ENCODE results near the gene ALDH4A1. TPM values are rescaled to one million over a fixed set of nuclear protein-coding genes. Genes with fewer than 3 reads are reported as not detected.

The ALDH4A1 gene
- total and polyA plus RNA-seq, 8 donors: 3.5 to 16.0 (median 8.6) TPM

- 70 to 81% (median 71%) methylated on average over 17 of the region's 17 CpGs for WGBS, 5 donors
- peaks cover 35 to 49% (median 42%) of the 10 kb centered on the region in 4 donors for H3K4me1 ChIP-seq
- DNase-seq: peak in 1 of 2 donors; percentile 39
- H3K9me3 ChIP-seq: no peaks in the 10 kb centered on the region
- intact Hi-C loops (cut with DNase I; ENCODE audit: low total_unique reads): no loop called here
- H3K27ac ChIP-seq: peak overlapping the region; percentile 24 to 89 (median 83)
- no peak for TF ChIP-seq POLR2A (IDR thresholded peaks at IDR 0.05)
- TF ChIP-seq CTCF (IDR thresholded peaks at IDR 0.05): no peak
- TF ChIP-seq POLR2AphosphoS5 (IDR thresholded peaks at IDR 0.05): no peak
- no peak for TF ChIP-seq EP300 (IDR thresholded peaks at IDR 0.05)
- H3K4me3 ChIP-seq: no peak overlapping the region
- peaks cover 4 to 40% (median 35%) of the 10 kb centered on the region in 4 donors for H3K36me3 ChIP-seq
- H3K27me3 ChIP-seq: no peaks in the 10 kb centered on the region
Measured at GRCh38 chr1:18921516-18922251, 19.3 kb upstream of the ALDH4A1 start.

- intact Hi-C loops (cut with DNase I; ENCODE audit: low total_unique reads): no loop called here
- WGBS, 5 donors: 92 to 99% (median 94%) methylated on average over 7 of the region's 7 CpGs
- TF ChIP-seq CTCF (IDR thresholded peaks at IDR 0.05) (no peak), EP300 (IDR thresholded peaks at IDR 0.05) (no peak)
- H3K9me3 ChIP-seq: no peaks in the 10 kb centered on the region
- H3K4me1 ChIP-seq: peaks cover 28 to 42% (median 36%) of the 10 kb centered on the region in 4 donors
- DNase-seq: no peak
- H3K27ac ChIP-seq: peak overlapping the region in 1 of 5 donors; percentile 89
- H3K4me3 ChIP-seq: no peak overlapping the region
- peaks cover 4 to 48% (median 42%) of the 10 kb centered on the region in 4 donors for H3K36me3 ChIP-seq
- H3K27me3 ChIP-seq: no peaks in the 10 kb centered on the region
Measured at GRCh38 chr1:18920931-18921330, 18.6 kb upstream of the ALDH4A1 start.

GRCh38 chr1:18919956-18920355 is 17.6 kb upstream of the ALDH4A1 start:
- intact Hi-C loops (cut with DNase I; ENCODE audit: low total_unique reads): no loop called here
- WGBS, 5 donors: 89 to 91% (median 91%) methylated on average over 12 of the region's 12 CpGs
- Histone ChIP-seq H3K36me3 (peaks cover 4 to 58% (median 51%) of the 10 kb centered on the region in 4 donors), H3K27me3 (no peaks in the 10 kb centered on the region), H3K27ac (no peak overlapping the region), H3K9me3 (no peaks in the 10 kb centered on the region), H3K4me3 (no peak overlapping the region), H3K4me1 (peaks cover 28 to 38% (median 36%) of the 10 kb centered on the region in 4 donors)
- TF ChIP-seq EP300 (IDR thresholded peaks at IDR 0.05): no peak
- no peak for TF ChIP-seq POLR2A (IDR thresholded peaks at IDR 0.05)
- TF ChIP-seq POLR2AphosphoS5 (IDR thresholded peaks at IDR 0.05): no peak
- TF ChIP-seq CTCF (IDR thresholded peaks at IDR 0.05): no peak
- DNase-seq: no peak

GRCh38 chr1:18919197-18919905 is 17.0 kb upstream of the ALDH4A1 start:
- Histone ChIP-seq H3K27me3 (no peaks in the 10 kb centered on the region), H3K36me3 (peaks cover 4 to 59% (median 52%) of the 10 kb centered on the region in 4 donors)

More at GRCh38 chr1:18919197-18919905, 17.0 kb upstream of the ALDH4A1 start:
- Histone ChIP-seq H3K4me3 (no peak overlapping the region), H3K9me3 (no peaks in the 10 kb centered on the region), H3K27ac (no peak overlapping the region), H3K4me1 (peaks cover 27 to 34% (median 32%) of the 10 kb centered on the region in 4 donors)
- TF ChIP-seq EP300 (IDR thresholded peaks at IDR 0.05): no peak
- no peak for TF ChIP-seq POLR2A (IDR thresholded peaks at IDR 0.05)
- no peak for TF ChIP-seq CTCF (IDR thresholded peaks at IDR 0.05)
- no peak for TF ChIP-seq POLR2AphosphoS5 (IDR thresholded peaks at IDR 0.05)
- intact Hi-C loops (cut with DNase I; ENCODE audit: low total_unique reads): no loop called here
- DNase-seq: no peak
- 84 to 90% (median 87%) methylated on average over 14 to 31 of the region's 31 CpGs for WGBS, 5 donors

Measured in stomach (tissue), 9 donors.